T-helper 2 cell treated with Interferon-gamma antibody and Interleukin-4, amounts not matched to agents 100 ng/mL and 5 ng/mL, for 36 hours (primary cell): Measurements from ENCODE around the gene PSMB4. TPM values are rescaled to one million over a fixed set of nuclear protein-coding genes. Genes with fewer than 3 reads are reported as not detected.
"Not testable (repeated sequence)": the region's sequence is repeated elsewhere in the genome, so short reads cannot be mapped to it uniquely, and the experiment has no call there.

Experiments used
- intact Hi-C: fragments of 100-400 bp; cut with micrococcal nuclease; formaldehyde crosslinking; loops from one replicate; pipeline ENCODE4 v1.15.1; 2023
- total RNA-seq: library from RNA; stranded (reverse); gene quantifications from 2 replicates; pipeline ENCODE4 v1.2.3, GENCODE V29; 2022

PSMB4 gene
- total RNA-seq, 1 donor from 2014 or later: 353 TPM

DNA sequence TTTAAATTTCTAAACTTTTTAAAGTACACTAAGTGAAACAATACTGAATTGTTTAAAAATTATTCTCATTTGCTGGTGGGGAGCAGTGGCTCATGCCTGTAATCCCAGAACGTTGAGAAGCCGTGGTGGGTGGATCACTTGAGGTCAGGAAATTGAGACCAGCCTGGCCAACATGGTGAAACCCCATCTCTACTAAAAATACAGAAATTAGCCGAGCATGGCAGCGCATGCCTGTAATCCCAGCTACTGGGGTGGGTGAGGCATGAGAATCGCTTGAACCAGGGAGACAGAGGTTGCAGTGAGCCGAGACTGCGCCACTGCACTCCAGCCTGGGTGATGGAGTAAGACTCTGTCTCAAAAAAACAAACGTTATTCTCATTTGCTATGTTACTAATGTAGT, 38.0 kb downstream of the PSMB4 start:
- intact Hi-C loops: not testable (repeated sequence)

DNA sequence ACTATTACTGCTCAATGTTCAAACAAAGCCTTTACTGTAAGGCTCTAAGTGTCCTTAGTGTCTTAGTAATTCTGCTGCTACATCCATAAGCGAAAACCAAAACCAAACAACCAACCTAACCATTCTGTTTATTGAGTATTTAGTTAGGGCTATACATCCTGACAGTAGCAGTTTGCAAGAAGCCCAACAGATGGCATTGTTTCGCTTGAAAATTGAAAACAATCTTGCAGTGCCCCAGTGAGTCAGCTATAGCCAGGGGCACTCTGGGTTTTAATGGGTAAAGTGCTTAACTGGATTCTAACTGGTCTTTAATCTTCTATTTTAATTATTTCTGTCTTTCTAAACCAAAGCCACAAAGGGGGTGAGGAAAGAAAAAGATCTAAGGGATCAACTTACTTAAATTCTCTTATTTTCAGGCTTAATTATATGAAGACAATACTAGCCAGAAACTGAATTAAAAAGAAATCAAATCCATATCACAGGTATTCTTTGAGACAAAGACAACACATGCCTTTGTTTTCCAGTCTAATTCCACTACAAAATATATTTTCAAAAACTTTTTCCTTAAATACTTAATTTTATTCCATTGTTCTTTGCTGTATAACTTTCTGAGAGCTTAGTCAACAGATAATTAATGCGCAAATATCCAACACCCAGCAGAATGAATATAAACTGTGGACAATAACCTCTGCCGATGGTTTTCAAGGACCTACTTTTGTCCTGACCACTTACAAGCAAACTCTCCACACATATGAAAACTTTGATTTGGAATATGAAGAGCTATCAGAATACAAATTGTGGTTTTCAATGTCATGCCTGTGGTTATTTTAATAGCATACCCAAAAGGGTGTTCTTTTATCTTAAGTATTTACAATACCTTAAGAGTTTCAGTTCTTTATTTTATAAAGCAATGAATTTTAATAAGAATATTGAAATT, 44.7 kb downstream of the PSMB4 start:
- intact Hi-C loops: loop anchor here (2.0 to 10.0 kb wide), 5 partner anchors 15 to 393 kb away; partner anchors contain the start of genes C2CD4D and POGZ

DNA sequence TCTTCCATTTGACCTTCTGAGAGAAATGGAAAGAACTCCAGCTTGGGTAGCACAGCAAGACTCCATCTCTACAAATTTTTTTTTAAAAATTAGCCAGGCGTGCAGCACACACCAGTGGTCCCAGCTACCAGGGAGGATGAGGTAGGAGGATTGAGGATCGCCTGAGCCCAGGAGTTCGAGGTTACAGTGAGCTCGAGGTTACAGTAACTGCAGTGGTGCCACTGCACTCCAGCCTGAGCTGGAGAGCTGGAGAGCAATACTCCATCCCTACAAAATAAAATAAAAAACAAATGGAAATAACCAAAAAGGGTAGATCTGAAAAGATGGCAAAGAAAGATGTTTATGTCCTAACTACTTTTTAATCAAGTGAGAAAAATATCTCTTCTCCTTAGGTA, 45.4 kb downstream of the PSMB4 start:
- intact Hi-C loops: loop anchor here (2.0 to 10.0 kb wide), 5 partner anchors 14 to 393 kb away; partner anchors contain the start of genes C2CD4D and POGZ

GRCh38 chr1:151447696-151448095, 48.3 kb downstream of the PSMB4 start:
- intact Hi-C loops: loop anchor here (10.0 kb wide), 1 partner anchor 87 kb away; no protein-coding TSS in a partner anchor

Other genes starting within 250 kb of the PSMB4 start
- 27.7 and 28.5 TPM in 2 replicates for gene TNFAIP8L2, start 242.9 kb upstream of the PSMB4 start, total RNA-seq
- 2.8 and 2.9 TPM in 2 replicates for gene LYSMD1, start 233.7 kb upstream of the PSMB4 start, total RNA-seq
- 61.1 and 63.0 TPM in 2 replicates for gene SCNM1, start 233.4 kb upstream of the PSMB4 start, total RNA-seq
- 1.7 and 2.8 TPM in 2 replicates for gene TMOD4, start 223.6 kb upstream of the PSMB4 start, total RNA-seq
- 75.6 and 78.2 TPM in 2 replicates for gene VPS72, start 209.4 kb upstream of the PSMB4 start, total RNA-seq
- 68.5 and 71.7 TPM in 2 replicates for gene PIP5K1A, start 201.0 kb upstream of the PSMB4 start, total RNA-seq
- gene PSMD4, start 144.8 kb upstream of the PSMB4 start, total RNA-seq: 188 and 192 TPM in 2 replicates
- 20.1 and 24.0 TPM in 2 replicates for gene ZNF687, start 117.3 kb upstream of the PSMB4 start, total RNA-seq
- gene PI4KB, start 72.2 kb upstream of the PSMB4 start, total RNA-seq: 64.8 and 67.4 TPM in 2 replicates
- gene RFX5, start 52.3 kb upstream of the PSMB4 start, total RNA-seq: 75.3 and 80.4 TPM in 2 replicates
- gene SELENBP1, start 26.9 kb upstream of the PSMB4 start, total RNA-seq: not detected in 2 replicates
- 87.3 and 89.7 TPM in 2 replicates for gene POGZ, start 59.9 kb downstream of the PSMB4 start, total RNA-seq
- 0.09 and 0.16 TPM in 2 replicates for gene CGN, start 111.8 kb downstream of the PSMB4 start, total RNA-seq
- 1.6 and 1.7 TPM in 2 replicates for gene TUFT1, start 140.7 kb downstream of the PSMB4 start, total RNA-seq
- 26.9 and 29.5 TPM in 2 replicates for gene SNX27, start 212.5 kb downstream of the PSMB4 start, total RNA-seq